GM19025 (cell line): ENCODE results near the gene LRSAM1.

Source experiments
- ATAC-seq: cut with Tn5 transposase; IDR thresholded peaks from one replicate; pipeline ENCODE4 v1.9.1; 2021; ENCODE audit warnings: mild to moderate bottlenecking, low read depth, moderate library complexity; ENCODE audit not compliant: unreplicated experiment

LRSAM1 gene

GRCh38 chr9:127546125-127546832, 95.0 kb downstream of the LRSAM1 start:
- no peak for ATAC-seq

GRCh38 chr9:127548352-127548881, 97.1 kb downstream of the LRSAM1 start:
- no peak for ATAC-seq

- ATAC-seq = no peak
Observed at GRCh38 chr9:127549218-127549617, 97.9 kb downstream of the LRSAM1 start.

- no peak for ATAC-seq
Observed at GRCh38 chr9:127549751-127550150, 98.4 kb downstream of the LRSAM1 start.

GRCh38 chr9:127550282-127550681, 99.0 kb downstream of the LRSAM1 start:
- ATAC-seq = no peak

- no peak for ATAC-seq
Observed at GRCh38 chr9:127550751-127551150, 99.4 kb downstream of the LRSAM1 start.
